Stimulated activated CD8-positive, alpha-beta memory T cell treated with anti-CD3 and anti-CD28 coated beads, Interleukin-4, amount 100 ng/mL, for 48 hours (primary cell): ENCODE data around the gene ACP2.
A peak's percentile ranks its signal among the peaks of the same experiment; 100 is the strongest.

Experiments used
- DNase-seq: peaks from one replicate; pipeline ENCODE4 v3.0.0-alpha.2; 2020

ACP2 gene, protein sequence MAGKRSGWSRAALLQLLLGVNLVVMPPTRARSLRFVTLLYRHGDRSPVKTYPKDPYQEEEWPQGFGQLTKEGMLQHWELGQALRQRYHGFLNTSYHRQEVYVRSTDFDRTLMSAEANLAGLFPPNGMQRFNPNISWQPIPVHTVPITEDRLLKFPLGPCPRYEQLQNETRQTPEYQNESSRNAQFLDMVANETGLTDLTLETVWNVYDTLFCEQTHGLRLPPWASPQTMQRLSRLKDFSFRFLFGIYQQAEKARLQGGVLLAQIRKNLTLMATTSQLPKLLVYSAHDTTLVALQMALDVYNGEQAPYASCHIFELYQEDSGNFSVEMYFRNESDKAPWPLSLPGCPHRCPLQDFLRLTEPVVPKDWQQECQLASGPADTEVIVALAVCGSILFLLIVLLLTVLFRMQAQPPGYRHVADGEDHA

DNA sequence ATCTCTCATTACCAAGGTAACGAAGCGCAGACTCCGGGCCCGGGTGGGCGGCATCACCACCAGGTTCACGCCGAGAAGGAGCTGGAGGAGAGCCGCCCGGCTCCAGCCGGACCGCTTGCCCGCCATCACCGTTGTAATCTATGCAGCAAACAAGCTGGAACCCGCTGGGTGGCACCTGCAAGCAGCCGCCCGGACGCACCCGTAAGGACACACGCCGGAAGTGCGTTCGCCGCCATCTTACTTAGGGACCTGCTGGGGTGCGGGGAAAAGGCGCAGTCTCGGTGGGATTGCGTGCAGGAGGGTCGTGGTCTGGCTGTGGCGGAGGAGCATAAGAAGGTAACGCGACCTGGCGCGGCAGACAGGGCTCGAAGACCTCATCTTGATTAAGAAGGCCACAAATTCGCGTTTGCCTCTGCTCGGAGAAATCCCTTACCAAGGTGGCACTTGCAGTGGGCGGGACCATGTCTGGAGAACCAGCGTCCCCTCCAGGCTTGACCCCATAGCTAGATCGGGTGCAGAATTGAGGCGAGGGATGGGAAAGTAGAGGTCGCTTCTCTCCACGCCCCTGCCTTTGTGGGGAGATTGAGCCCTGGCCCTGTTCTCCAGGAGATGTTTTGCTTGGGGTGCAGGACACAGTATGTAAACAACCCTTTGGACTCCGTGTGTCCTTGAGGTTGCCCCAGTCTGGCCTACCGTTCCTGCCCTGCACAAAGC is at the start of gene ACP2:
Gene ACP2 (minus strand): TSS at position 151 of the 714 bp plus-strand sequence. CDS start 25 bp downstream, at position 126.
- peak; percentile 90 for DNase-seq

DNA sequence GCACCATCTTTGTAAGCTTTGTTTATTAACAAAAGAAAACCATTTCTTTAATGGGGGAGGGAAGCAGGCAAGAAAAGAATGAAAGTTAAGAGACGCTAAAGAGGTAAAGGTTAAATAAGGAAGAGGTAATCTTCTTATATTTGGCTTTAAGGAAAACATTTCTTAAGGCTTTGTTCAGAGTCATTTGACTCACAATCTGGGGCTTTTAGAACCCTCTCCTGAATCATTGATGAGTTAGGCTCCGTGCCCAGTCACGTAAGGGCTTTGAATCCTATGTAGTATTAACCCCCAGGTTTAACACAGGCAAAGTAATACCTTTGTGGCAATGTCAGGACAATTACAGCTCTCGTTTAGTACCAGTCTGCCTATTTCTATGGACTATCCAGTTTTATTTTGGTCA is 47.4 kb upstream of the ACP2 start:
- no peak for DNase-seq

DNA sequence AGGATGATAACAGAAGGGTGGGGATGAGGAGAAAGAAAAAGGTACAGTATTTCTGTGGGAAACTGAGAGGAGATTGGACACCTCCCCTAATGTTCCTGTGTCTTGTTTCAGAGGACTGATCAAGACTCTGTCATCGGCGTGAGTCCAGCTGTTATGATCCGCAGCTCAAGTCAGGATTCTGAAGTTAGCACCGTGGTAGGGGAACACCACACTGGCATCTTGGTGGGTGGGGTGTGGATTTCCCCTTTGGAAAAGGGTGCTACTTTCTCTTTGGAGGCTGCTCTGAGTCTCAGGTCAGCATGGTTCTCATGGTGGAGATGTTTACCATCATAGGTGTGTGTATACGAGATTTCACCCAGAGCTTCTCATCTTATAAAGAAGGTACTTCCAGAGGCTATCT is 46.8 kb upstream of the ACP2 start:
- no peak for DNase-seq

DNA sequence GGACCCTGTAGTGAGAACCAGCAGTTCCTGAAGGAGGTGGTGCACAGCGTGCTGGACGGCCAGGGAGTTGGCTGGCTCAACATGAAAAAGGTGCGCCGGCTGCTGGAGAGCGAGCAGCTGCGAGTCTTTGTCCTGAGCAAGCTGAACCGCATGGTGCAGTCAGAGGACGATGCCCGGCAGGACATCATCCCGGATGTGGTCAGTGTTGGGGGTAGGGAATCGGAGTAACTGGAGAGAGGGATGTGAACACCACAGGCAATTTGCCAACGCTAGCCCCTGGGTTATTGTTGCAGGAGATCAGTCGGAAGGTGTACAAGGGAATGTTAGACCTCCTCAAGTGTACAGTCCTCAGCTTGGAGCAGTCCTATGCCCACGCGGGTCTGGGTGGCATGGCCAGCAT is 41.2 kb upstream of the ACP2 start:
- DNase-seq = no peak

DNA sequence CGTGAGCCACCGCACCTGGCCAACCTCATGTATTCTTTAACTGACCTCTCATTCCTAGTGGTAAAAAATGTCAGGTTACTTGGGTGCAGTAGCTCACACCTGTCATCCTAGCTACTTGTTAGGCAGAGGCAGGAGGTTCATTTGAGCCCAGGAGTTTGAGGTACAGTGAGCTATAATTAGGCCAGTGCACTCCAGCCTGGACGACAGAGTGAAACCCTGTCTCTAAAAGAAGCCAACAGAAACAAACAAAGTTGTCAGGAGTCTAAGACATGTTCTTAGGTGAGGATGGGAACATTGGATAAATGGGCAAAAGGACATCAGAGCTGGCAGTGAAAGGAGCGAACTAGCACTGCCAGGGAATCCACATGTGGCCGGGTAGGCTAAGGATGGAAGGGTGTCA is 39.5 kb upstream of the ACP2 start:
- no peak for DNase-seq

- DNase-seq = no peak
Measured at GRCh38 chr11:47285969-47286770, 37.6 kb upstream of the ACP2 start.

DNA sequence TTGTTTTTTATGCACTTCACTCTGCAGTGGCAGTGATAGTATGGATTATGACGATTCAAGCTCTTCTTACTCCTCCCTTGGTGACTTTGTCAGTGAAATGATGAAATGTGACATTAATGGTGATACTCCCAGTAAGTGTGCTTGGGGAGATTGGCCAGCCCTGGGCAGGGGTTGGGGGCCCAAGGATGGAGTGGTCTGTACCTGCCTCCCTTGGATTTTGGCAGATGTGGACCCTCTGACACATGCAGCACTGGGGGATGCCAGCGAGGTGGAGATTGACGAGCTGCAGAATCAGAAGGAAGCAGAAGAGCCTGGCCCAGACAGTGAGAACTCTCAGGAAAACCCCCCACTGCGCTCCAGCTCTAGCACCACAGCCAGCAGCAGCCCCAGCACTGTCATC is 35.5 kb upstream of the ACP2 start:
- DNase-seq = no peak

DNA sequence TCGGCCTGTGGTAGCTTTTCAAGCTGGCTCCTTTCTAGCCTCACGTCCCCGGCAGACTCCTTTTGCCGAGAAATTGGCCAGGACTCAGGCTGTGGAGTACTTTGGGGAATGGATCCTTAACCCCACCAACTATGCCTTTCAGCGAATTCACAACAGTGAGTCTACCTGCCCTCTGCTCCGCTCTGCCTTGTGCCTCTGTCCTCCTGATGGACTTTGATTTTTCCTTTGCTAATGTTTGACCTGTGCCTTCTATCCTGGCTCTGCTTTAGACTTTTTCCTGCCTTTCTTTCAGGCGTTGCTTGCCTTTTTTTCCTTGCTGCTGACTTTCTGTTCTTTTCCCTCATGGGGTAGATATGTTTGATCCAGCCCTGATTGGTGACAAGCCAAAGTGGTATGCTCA is 33.8 kb upstream of the ACP2 start:
- DNase-seq = no peak

GRCh38 chr11:47280860-47281259 is 32.2 kb upstream of the ACP2 start:
- DNase-seq = no peak

DNA sequence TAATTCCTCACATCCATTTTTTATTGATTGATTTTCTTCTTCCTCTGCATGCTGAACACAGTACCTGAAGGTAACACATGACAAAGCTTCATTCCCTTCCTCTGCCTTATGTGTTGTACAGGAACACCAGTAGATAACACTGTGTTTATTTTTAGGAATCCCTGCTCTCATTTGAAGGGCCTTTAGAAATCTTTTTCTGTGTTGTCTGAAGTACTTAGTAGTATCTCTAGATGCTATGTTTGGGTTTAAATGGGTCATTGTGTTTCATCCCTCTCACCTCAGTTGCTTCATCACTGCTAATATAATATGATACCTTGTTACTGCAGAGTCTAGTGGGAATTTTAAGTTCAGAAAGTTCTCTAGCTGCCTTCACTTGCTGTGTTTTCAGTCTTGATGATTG is 31.5 kb upstream of the ACP2 start:
- DNase-seq = no peak

DNA sequence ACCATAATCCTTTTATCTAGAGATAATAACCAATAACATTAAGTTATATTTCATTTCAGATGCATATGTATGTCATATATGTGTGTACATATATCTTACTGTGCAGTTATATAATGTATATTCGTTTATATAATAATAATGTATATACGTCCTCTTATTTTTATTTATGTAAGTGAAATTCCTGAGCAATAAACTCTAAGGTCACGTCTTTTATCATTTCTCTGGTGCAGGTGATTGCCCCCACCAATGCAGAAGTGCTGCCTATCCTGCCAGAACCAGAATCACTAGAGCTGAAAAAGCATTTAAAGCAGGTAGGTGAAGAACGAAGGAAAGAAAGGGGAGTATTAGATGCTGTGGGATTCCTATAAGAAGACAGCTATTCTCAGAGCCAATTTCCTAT is 30.2 kb upstream of the ACP2 start:
- DNase-seq = no peak

DNA sequence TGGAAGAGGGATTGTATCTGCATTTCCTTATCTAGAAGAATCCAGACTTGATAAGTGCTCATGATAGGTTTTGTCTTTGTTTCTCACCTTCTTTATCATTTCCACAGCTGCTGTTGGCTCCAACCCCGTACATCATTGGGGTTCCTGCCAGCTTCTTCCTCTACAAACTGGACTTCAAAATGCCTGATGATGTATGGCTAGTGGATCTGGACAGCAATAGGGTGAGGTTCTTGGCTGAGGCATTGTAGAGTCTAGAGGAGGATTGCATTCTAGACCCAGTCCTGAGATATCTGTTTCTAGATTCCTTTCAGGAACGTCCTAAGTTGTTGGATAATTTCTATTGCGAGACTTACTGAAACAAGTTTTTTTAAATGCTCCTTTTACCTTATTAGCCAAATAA is 29.4 kb upstream of the ACP2 start:
- no peak for DNase-seq

DNA sequence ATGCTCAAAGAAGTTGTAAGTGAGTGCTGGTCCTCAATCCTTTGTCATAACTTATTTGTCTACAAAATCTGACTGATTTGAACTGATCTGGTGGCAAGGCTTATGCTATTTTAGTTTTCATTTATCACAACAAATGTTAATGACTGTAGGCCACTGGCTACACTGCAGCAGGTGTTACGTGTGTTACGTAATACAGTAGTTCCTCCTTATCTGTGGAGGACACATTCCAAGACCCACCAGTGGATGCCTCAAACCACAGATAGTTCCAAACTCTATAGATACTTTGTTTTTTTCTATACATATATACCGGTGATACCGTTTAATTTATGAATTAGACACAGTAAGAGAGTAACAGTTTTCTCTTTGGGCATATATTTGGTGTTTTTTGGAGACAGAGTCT is 28.3 kb upstream of the ACP2 start:
- no peak for DNase-seq

DNA sequence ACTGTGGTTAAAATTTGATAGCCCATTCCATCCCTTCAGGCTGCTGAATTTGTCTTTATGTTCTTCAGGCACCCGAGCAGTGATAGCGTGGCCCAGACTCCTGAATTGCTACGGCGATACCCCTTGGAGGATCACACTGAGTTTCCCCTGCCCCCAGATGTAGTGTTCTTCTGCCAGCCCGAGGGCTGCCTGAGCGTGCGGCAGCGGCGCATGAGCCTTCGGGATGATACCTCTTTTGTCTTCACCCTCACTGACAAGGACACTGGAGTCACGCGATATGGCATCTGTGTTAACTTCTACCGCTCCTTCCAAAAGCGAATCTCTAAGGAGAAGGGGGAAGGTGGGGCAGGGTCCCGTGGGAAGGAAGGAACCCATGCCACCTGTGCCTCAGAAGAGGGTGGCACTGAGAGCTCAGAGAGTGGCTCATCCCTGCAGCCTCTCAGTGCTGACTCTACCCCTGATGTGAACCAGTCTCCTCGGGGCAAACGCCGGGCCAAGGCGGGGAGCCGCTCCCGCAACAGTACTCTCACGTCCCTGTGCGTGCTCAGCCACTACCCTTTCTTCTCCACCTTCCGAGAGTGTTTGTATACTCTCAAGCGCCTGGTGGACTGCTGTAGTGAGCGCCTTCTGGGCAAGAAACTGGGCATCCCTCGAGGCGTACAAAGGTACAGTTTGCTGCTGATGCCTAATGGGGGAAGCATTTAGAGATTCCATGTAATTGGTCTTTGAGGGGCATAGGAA is 26.1 kb upstream of the ACP2 start:
- DNase-seq = no peak

DNA sequence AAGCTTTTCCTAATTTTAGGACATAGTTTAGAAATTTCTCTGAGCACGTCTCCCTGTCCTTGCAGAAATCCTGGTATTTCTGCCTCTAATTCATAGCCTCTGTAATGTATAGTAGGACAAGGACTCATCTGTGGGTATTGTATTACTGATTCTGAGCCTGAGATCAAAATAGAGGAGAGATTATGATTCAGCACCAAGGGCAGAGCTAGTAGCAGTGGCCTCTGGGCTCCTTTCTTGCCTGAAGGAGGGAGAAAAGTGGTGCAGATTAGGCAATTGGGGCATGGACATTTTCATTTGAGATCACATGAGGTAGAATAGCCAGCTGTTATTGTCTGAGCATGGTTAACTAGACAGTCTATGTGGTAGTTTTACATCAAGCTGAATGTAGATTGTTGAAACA is 24.1 kb upstream of the ACP2 start:
- DNase-seq = no peak

GRCh38 chr11:47271961-47272661 is 23.5 kb upstream of the ACP2 start:
- no peak for DNase-seq

GRCh38 chr11:47271328-47271727 is 22.7 kb upstream of the ACP2 start:
- DNase-seq = peak; percentile 32

- peak; percentile 43 for DNase-seq
Measured at GRCh38 chr11:47270331-47271271, 22.0 kb upstream of the ACP2 start.

GRCh38 chr11:47269829-47270305 is 21.3 kb upstream of the ACP2 start, which contains the start of gene MADD:
MADD (plus strand) TSS chr11:47270133.
- DNase-seq = peak; percentile 92

GRCh38 chr11:47269002-47269828 is 20.6 kb upstream of the ACP2 start:
- peak; percentile 86 for DNase-seq
